ENCODE results near the gene EFCAB5. TPM values are rescaled to one million over a fixed set of nuclear protein-coding genes. Genes with fewer than 3 reads are reported as not detected.

The EFCAB5 gene
- total and polyA plus RNA-seq, 2 of the 13 experiments (the other 11 are each of a cell fraction or from before 2014, with no cell fraction given), result 0.15 TPM; not detected in 1

- TF ChIP-seq ZNF281 (CRISPR knock-in tag; IDR thresholded peaks at IDR 0.05; ENCODE audit: borderline replicate concordance) (peak; percentile 36; the same call in 1 of the 2 replicates), ZNF772 (CRISPR knock-in tag; IDR thresholded peaks at IDR 0.05) (no peak; the same call in 1 of the 2 replicates), ZNF597 (CRISPR knock-in tag; IDR thresholded peaks at IDR 0.05) (no peak), RARG (CRISPR knock-in tag; IDR thresholded peaks at IDR 0.05; ENCODE audit: low read depth) (no peak), ARID4A (CRISPR knock-in tag; IDR thresholded peaks at IDR 0.05; ENCODE audit: borderline replicate concordance) (peak; percentile 73; the same call in 1 of the 2 replicates), HDAC1 (CRISPR knock-in tag; IDR thresholded peaks at IDR 0.05) (peak; percentile 71; the same call in 1 of the 2 replicates), FOXA1 (IDR thresholded peaks at IDR 0.05) (no peak), FOXA1 (CRISPR knock-in tag; IDR thresholded peaks at IDR 0.05) (no peak), RXRA (CRISPR knock-in tag; IDR thresholded peaks at IDR 0.05) (peak; percentile 59; the same call in 1 of the 2 replicates), ZNF660 (CRISPR knock-in tag; IDR thresholded peaks at IDR 0.05; ENCODE audit: borderline replicate concordance, low read depth) (no peak), ZNF749 (CRISPR knock-in tag; IDR thresholded peaks at IDR 0.05; ENCODE audit: borderline replicate concordance) (no peak), SCMH1 (CRISPR knock-in tag; IDR thresholded peaks at IDR 0.05; ENCODE audit: borderline replicate concordance) (no peak), ZFP91 (CRISPR knock-in tag; IDR thresholded peaks at IDR 0.05; ENCODE audit: borderline replicate concordance) (peak; percentile 73), TRIM22 (IDR thresholded peaks at IDR 0.05) (no peak), RFXANK (CRISPR knock-in tag; IDR thresholded peaks at IDR 0.05) (no peak; the same call in 1 of the 2 replicates), ZNF580 (CRISPR knock-in tag; IDR thresholded peaks at IDR 0.05; ENCODE audit: borderline replicate concordance, low read depth) (0 out of 2 replicates have a peak, but pooled peaks have one; percentile 43)
Observed at GRCh38 chr17:30116661-30117551, 175.5 kb downstream of the EFCAB5 start, which contains the start of gene NSRP1 (continued).
